T-helper 1 cell treated with Interleukin-12 subunit alpha and Interleukin-12 subunit beta and Interleukin-4 antibody, amounts not matched to agents 30 μg/mL and 1 μg/mL, for 36 hours (primary cell): ENCODE data around the gene TSPAN9.

Experiments
- H3K27ac Mint-ChIP-seq: one replicate; pipeline ENCODE4 v1.8.0; 2021; ENCODE audit warnings: mild to moderate bottlenecking, mixed read lengths
- H3K27me3 Mint-ChIP-seq: one replicate; pipeline ENCODE4 v1.8.0; 2021; ENCODE audit warnings: low read depth, mixed read lengths
- H3K36me3 Mint-ChIP-seq: one replicate; pipeline ENCODE4 v1.8.0; 2021; ENCODE audit warnings: low read depth, mixed read lengths
- H3K4me1 Mint-ChIP-seq: one replicate; pipeline ENCODE4 v1.8.0; 2021; ENCODE audit warnings: low read depth, mixed read lengths
- H3K4me3 Mint-ChIP-seq: one replicate; pipeline ENCODE4 v1.8.0; 2021; ENCODE audit warnings: mild to moderate bottlenecking, moderate library complexity, mixed read lengths
- H3K9me3 Mint-ChIP-seq: one replicate; pipeline ENCODE4 v1.8.0; 2021; ENCODE audit warnings: mixed read lengths

The TSPAN9 gene

DNA sequence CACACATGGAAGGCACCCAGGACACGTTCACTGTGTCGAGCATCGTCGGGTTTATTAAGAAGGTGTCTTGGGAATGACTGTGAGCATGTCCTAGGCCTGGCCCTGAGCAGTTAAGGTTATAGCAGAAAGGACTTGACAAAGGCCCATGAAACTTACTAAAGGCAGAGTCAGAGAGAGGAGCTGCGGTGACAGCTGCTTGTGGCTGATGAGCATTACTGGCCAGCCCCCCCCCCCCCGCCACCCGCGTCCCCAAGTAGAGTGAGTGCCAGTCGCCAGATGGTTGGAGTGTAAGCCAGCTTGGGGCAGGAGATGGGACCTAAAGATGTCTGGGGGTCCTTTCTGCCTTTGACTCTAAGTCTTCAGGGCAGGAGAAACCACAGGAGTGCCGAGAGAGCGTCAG is 169.9 kb downstream of the TSPAN9 start:
- Mint-ChIP-seq H3K27ac (no peak overlapping the region), H3K36me3 (no peaks in the 10 kb centered on the region), H3K27me3 (no peaks in the 10 kb centered on the region), H3K4me3 (no peak overlapping the region), H3K9me3 (no peaks in the 10 kb centered on the region), H3K4me1 (peaks cover 7% of the 10 kb centered on the region)

DNA sequence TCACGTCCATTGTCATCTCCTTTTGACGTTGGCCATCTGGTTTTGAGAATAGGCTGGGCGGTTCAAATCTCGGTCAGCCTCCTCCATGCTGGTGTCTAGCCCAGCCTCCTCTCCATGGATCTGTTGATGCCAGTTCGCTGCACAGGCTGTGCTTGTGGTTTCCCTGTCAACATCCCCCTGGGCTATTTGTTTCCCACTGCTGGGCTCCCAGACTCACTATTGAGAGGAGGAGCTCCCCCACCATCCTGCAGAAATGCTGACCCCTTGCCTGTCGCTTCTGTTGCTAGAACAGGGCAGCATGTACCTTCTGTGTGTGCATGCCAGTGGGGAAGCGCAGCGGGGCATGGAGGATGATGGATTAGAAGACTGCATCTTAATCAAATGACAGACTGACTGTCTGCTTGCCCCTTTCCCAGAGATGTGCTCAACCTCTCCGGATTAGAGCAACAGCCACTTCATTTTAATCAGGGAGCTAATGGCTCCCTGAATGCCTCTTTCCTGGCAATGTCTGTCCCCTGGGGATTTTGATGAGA is 170.5 kb downstream of the TSPAN9 start:
- H3K4me3 Mint-ChIP-seq, result no peak overlapping the region
- H3K27ac Mint-ChIP-seq, result no peak overlapping the region

DNA sequence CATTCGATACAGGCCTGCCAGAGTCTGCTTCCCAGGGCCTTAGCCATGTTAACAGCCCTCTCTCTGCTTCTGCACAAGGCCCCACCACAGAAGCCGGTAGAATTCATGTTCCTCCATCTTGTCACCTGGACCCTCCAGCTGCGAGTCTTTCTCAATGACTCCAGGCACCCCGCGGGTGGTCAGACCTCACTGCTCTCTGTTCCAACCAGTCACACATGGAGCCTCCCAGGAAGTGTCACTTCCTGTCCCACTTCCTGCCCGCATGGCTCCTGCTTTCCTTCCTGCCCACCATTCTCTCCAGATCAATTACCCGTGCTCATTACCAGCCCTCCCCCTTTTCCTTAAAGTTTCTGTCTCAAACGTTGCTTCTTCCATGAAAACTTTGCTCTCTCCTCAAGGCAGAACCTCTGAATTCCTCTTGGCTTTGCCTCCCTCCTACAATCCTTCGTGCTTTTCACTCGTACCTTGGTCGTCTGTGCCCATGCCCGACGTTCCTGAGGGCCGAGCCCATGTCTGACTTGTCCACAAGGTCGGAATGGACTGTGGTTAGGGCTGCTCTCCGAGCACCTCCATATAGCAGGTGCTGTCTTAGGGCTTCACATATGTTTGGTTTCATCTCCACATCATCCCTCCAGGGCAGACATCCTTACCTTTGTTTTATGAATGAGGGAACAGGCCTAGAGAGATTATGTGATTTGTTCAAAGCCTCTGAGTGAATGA is 172.1 kb downstream of the TSPAN9 start:
- Mint-ChIP-seq H3K4me3 (no peak overlapping the region), H3K36me3 (no peaks in the 10 kb centered on the region), H3K27me3 (no peaks in the 10 kb centered on the region), H3K9me3 (no peaks in the 10 kb centered on the region), H3K27ac (no peak overlapping the region), H3K4me1 (peaks cover 7% of the 10 kb centered on the region)

More for the DNA sequence above, 170.5 kb downstream of the TSPAN9 start:
- no peaks in the 10 kb centered on the region for H3K9me3 Mint-ChIP-seq
- no peaks in the 10 kb centered on the region for H3K27me3 Mint-ChIP-seq
- peaks cover 7% of the 10 kb centered on the region for H3K4me1 Mint-ChIP-seq
- H3K36me3 Mint-ChIP-seq, result no peaks in the 10 kb centered on the region

DNA sequence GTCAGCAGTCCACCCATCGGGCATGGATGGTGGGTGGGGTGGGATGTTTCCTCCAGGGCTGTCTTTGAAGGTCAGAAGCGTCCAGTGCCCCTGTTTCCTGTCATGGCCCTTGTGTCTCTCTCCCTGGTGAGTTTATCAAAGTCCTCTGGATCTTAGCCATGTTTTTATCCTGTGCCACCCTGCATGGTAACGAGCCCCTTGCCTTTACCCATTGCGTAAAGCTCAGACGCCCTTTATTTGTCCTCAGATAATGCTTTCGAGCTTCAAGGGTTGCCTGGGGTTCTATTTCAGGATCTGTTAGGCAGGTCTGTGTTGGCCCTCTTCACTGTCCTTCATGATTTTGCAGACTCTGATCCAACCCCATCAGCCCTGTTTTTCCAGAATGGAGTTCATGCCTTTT is 172.9 kb downstream of the TSPAN9 start:
- Mint-ChIP-seq H3K4me1 (peaks cover 7% of the 10 kb centered on the region), H3K4me3 (no peak overlapping the region), H3K9me3 (no peaks in the 10 kb centered on the region), H3K36me3 (no peaks in the 10 kb centered on the region), H3K27me3 (no peaks in the 10 kb centered on the region), H3K27ac (no peak overlapping the region)

DNA sequence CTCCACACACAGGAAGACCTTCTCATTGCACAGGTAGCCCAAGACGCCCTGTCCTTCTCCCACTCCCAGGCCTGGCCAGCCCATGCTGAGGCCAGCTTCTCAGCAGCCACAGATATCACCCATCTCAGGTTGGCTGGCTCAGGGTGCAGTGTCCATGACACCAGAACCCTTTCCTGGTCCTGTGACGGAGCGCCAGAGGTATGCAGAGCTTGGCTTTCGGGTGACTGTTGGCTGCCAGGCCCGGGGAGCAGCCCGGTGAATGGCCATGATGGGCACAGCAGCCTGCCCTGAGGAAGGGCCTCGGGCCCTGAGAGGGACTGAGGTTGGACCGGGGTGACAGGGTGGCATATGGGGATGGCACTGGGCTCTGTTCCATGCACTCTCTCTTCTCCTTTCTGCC is 173.4 kb downstream of the TSPAN9 start:
- Mint-ChIP-seq H3K36me3 (no peaks in the 10 kb centered on the region), H3K27me3 (no peaks in the 10 kb centered on the region), H3K4me1 (peaks cover 7% of the 10 kb centered on the region), H3K27ac (no peak overlapping the region), H3K4me3 (no peak overlapping the region), H3K9me3 (no peaks in the 10 kb centered on the region)

GRCh38 chr12:3251067-3251466 is 173.9 kb downstream of the TSPAN9 start:
- Mint-ChIP-seq H3K27ac (no peak overlapping the region), H3K4me3 (no peak overlapping the region), H3K27me3 (no peaks in the 10 kb centered on the region), H3K4me1 (peaks cover 7% of the 10 kb centered on the region), H3K9me3 (no peaks in the 10 kb centered on the region), H3K36me3 (no peaks in the 10 kb centered on the region)

DNA sequence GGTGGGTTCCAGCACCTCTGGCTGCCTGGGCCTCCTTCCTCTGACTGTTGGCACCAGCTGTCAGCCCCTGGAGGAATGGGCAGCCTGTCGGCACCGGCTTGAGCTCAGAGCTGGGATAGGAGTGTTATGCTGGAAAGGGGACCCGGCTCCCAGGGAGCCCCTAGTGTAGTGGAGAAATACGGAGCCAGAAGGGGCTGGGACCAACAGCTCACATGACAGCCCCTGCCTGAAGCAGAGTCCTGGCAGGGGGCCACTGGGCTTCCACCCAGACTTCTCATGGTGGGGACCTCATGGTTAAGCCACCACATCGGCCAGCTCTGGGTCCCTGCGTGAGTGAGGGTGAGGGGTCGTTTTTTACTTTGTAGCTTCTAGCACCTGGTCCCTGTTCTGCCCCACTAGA is 174.5 kb downstream of the TSPAN9 start:
- Mint-ChIP-seq H3K27me3 (no peaks in the 10 kb centered on the region), H3K9me3 (no peaks in the 10 kb centered on the region), H3K36me3 (no peaks in the 10 kb centered on the region), H3K27ac (no peak overlapping the region), H3K4me1 (peaks cover 7% of the 10 kb centered on the region), H3K4me3 (no peak overlapping the region)

DNA sequence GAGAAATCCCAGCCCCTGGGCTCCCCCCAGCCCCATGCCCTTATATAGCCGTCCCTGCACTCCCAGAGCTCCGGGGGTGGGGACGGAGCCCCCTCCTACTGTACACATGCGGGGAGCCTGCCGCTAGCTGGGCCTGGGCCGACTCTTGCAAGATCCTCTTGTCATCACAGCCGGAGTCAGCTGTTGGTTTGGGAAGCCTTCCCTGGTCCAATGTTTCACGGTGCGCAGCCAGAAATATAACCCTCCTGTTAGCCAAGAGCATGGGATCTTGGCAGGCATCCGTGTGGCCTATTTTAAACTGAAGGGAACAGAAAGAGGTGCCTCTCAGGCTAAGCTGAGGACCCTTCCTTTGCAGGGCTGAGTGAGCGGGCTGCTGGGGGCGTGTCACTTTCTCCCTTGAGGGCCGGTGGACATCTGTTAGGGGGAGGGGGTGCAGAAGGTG is 175.3 kb downstream of the TSPAN9 start:
- Mint-ChIP-seq H3K4me1 (peaks cover 7% of the 10 kb centered on the region), H3K4me3 (no peak overlapping the region)

DNA sequence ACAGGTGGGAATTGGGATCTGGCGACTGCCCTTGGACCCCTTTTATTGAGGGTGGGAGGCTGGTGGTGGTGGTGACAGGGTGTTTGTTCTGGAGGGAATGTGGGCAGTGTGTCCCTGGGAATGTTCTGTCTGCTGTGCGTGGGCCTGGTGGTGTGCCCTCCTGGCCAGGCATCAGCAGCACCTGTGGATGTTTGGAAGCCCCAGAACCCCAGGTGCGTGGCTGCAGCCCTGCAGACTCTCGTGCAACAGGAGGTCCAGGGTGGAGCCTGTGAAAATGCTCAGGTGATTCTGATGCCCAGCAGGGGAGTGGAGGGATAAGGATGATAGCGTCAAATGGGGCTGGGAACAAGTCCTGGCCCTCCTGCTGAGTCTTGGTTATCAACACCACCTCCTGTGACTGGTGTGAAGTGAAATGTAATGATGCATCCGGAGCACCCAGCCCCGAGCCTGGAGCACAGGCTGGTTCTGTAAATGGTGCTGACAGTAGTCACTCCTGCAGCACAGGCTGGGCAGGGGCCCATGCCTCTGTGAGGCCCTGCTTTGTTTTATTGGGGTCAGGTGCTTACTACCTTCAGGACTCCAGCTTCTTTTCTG is 176.6 kb downstream of the TSPAN9 start:
- no peaks in the 10 kb centered on the region for H3K9me3 Mint-ChIP-seq
- no peaks in the 10 kb centered on the region for H3K36me3 Mint-ChIP-seq
- no peaks in the 10 kb centered on the region for H3K27me3 Mint-ChIP-seq
- no peak overlapping the region for H3K4me3 Mint-ChIP-seq
- H3K4me1 Mint-ChIP-seq, result peaks cover 7% of the 10 kb centered on the region
- H3K27ac Mint-ChIP-seq, result no peak overlapping the region

More for the DNA sequence above, 175.3 kb downstream of the TSPAN9 start:
- Mint-ChIP-seq H3K27ac (no peak overlapping the region), H3K36me3 (no peaks in the 10 kb centered on the region), H3K27me3 (no peaks in the 10 kb centered on the region), H3K9me3 (no peaks in the 10 kb centered on the region)

GRCh38 chr12:3255057-3255456 is 177.9 kb downstream of the TSPAN9 start:
- no peak overlapping the region for H3K4me3 Mint-ChIP-seq
- no peaks in the 10 kb centered on the region for H3K27me3 Mint-ChIP-seq
- no peaks in the 10 kb centered on the region for H3K36me3 Mint-ChIP-seq
- no peak overlapping the region for H3K27ac Mint-ChIP-seq
- no peaks in the 10 kb centered on the region for H3K4me1 Mint-ChIP-seq
- no peaks in the 10 kb centered on the region for H3K9me3 Mint-ChIP-seq

DNA sequence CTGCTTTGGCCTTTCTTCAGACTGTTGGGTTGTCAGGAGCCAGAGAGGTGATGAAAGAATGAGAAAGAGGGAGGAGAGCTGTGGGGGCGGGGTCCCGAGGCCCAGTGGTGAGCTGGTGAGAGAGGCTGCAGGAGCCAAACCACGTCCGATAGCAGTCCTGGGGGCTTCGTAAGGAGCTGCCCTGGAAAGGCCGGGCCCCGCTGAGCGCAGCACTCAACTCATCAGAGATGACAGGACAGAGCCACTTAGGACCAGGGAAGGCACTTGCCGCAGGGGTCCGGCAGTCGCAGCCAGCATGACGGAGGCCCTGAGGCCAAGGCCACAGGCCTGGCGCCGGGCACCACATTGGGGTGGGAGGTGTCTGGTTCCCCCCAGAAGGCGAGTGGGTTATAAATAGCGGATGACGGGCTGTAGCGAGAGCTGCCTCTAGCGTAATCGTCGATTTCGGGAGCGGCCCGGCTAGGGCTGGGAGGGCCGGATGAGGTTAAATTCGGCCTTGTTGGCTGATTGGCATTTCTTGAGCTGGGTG is 179.0 kb downstream of the TSPAN9 start:
- Mint-ChIP-seq H3K9me3 (no peaks in the 10 kb centered on the region), H3K4me1 (no peaks in the 10 kb centered on the region), H3K27ac (no peak overlapping the region), H3K27me3 (no peaks in the 10 kb centered on the region), H3K4me3 (no peak overlapping the region), H3K36me3 (no peaks in the 10 kb centered on the region)

- no peak overlapping the region for H3K27ac Mint-ChIP-seq
- no peaks in the 10 kb centered on the region for H3K9me3 Mint-ChIP-seq
- H3K4me3 Mint-ChIP-seq, result no peak overlapping the region
- H3K4me1 Mint-ChIP-seq, result no peaks in the 10 kb centered on the region
- no peaks in the 10 kb centered on the region for H3K36me3 Mint-ChIP-seq
- no peaks in the 10 kb centered on the region for H3K27me3 Mint-ChIP-seq
These were observed 180.2 kb downstream of the TSPAN9 start for GRCh38 chr12:3257411-3257810.

GRCh38 chr12:3259973-3260372 is 182.8 kb downstream of the TSPAN9 start:
- Mint-ChIP-seq H3K4me3 (no peak overlapping the region), H3K36me3 (no peaks in the 10 kb centered on the region), H3K27ac (no peak overlapping the region), H3K9me3 (no peaks in the 10 kb centered on the region), H3K27me3 (no peaks in the 10 kb centered on the region), H3K4me1 (no peaks in the 10 kb centered on the region)

DNA sequence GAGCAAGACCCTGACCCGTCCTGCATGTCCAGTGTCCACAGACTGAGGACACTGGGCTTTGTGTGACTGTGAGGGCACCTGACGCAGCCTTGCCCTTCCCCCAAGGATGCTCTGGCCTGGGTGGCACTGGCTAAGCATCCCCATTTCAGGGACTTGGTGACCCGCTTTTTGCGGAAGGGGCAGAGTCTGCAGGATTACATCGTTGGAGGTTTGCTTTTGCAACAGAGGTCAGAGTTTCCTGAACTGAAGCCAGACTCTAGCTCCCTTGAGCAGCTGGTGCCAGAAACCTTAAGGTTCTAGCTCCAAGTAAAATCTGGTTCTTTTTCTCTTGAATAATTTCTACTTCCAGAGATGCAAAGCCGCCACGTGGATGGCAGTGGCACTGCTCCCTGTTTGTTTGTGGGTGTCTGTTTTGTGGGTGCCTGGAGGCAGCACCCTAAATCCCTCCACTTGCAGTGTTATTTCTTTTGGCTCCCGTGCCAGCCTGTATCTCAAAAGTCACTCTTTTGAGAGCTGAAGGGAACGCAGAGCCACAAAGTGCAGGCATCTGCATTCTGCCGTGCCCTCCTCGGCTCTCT is 184.7 kb downstream of the TSPAN9 start:
- H3K27ac Mint-ChIP-seq, result no peak overlapping the region
- no peaks in the 10 kb centered on the region for H3K9me3 Mint-ChIP-seq
- H3K36me3 Mint-ChIP-seq, result no peaks in the 10 kb centered on the region
- no peaks in the 10 kb centered on the region for H3K4me1 Mint-ChIP-seq
- no peak overlapping the region for H3K4me3 Mint-ChIP-seq
- no peaks in the 10 kb centered on the region for H3K27me3 Mint-ChIP-seq

GRCh38 chr12:3262470-3262869 is 185.3 kb downstream of the TSPAN9 start:
- Mint-ChIP-seq H3K27me3 (no peaks in the 10 kb centered on the region), H3K27ac (no peak overlapping the region), H3K4me3 (no peak overlapping the region), H3K9me3 (no peaks in the 10 kb centered on the region), H3K36me3 (no peaks in the 10 kb centered on the region), H3K4me1 (no peaks in the 10 kb centered on the region)
